ENCODE results near the gene PHLPP2.

PHLPP2 gene

DNA sequence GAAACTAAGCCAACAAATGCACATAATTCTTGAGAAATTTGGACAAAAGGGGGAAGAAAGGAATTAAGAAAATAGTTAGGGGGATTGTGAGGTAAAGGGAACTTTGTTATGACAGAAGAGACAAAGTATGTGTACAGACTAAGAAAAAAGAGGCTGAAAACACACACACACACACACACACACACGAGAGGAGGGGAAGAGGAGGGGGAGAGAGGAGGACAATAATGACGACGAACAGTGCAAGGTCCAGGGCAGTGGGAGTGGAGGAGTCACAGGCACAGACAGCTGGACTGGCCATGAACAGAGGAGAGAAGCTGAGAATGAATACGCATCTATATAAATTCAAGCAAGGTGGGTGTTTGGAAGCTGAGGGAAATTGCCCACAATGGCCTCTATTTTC lies 54.0 kb downstream of the PHLPP2 start:
- no peak for DNase-seq (ENCODE audit: low spot score)

DNA sequence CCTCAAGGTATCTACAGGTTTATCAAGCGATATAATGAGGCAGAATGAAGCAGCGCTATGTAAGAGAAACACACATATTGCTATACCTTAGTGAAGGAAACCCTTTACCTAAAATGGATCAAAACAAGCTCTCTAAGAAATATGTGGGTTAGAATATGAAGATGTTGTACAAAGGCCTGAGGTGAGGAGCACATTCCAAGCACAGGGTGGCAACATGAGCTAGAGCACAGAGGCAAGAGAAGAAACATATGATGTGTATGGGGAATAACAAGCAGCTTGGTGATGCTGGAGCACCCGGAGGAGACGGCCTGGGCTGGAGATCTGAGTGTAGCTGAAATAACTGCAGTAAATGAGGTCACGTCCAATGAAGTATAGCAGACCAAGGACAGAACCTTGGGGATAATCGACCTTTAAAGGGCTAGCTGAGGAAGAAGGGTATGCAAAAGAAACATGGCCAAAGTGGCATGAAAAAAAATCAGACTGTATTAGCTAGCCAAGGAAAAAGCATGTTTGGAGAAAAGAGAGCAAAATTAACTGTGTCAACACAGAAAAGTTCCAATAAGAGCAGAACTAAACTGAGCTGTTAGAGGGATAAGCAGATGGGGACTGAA lies 54.5 kb downstream of the PHLPP2 start:
- DNase-seq (ENCODE audit: low spot score): no peak

DNA sequence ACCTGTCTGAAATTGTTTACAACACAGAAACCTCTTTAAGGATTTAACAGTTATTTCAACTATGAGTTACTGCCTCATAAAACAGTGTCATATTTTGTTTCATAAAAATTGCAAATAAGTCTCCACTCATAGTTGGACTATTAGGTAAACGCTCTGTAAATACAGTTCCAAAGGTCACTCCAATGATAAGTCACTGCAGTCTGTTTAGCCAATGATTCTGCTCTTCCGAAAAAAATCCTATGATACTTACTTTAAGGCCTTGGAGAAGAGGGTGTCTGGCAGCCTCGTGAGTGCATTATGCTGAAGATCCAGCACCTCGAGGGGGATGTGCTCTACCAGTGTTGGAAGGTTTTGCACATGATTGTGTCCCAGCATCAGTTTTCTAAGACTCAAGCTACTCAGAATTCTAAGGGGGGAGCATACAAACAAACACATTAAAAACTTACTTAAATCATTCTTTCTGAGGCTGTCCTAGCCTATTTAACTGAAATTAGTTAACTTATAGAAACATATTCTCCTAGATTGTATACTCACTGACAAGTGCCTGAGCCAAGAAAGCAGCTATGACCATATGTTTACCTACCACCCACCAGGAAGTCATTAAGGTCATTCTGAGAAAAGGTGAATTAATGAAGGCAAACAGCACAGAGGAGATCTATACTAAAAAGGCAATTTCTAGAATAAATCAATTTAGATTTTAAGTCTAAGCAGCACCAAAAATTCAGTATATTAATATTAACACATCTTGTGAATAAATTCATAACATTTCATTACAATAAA lies 57.4 kb downstream of the PHLPP2 start:
- DNase-seq (ENCODE audit: low spot score): peak; percentile 81

- DNase-seq (ENCODE audit: low spot score): no peak
These were observed 58.2 kb downstream of the PHLPP2 start for GRCh38 chr16:71666264-71666663.

DNA sequence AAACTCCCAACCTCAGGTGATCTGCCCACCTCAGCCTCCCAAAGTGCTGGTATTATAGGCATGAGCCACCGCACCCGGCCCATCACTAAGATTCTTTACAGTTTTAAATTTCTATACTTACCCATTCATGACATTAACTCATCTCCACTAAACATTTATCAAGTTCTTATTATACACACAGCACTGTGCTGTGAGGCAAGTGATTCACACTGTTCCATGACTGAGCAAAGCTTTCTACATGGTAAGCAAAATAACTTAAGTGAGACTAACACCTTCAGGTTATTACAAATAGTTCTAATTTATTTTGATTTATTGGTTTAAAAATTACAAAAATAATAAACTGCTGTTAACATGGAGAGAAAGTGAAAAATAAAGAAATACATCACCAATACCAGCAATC lies 65.0 kb downstream of the PHLPP2 start:
- DNase-seq (ENCODE audit: low spot score): no peak

DNA sequence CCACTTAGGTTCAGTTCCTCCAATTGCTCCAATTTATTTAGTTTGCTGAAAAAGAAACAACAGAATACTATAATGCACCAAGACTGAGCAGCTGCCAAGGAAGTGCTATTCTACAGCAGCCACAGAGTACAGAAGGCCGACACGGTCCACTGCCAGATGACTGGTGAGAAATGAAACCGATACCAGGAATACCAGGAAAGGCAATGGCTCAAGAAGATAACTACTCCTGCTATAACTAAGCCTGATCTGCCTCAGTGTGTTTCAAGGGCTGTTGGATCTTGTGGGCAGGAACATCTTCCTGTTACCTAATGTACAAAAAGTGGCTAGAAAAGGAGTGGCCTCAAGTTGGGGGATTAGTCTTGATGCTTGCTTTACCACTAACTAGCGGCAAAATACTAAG lies 65.7 kb downstream of the PHLPP2 start:
- no peak for DNase-seq (ENCODE audit: low spot score)

- DNase-seq (ENCODE audit: low spot score): no peak
These were observed 74.8 kb downstream of the PHLPP2 start for GRCh38 chr16:71649704-71650103.

- DNase-seq (ENCODE audit: low spot score): no peak
These were observed 75.6 kb downstream of the PHLPP2 start for GRCh38 chr16:71648921-71649320.

- DNase-seq (ENCODE audit: low spot score): no peak
These were observed 76.3 kb downstream of the PHLPP2 start for GRCh38 chr16:71648162-71648561.

GRCh38 chr16:71647391-71647790 lies 77.1 kb downstream of the PHLPP2 start:
- no peak for DNase-seq (ENCODE audit: low spot score)

- peak; percentile 41 for DNase-seq (ENCODE audit: low spot score)
These were observed 79.1 kb downstream of the PHLPP2 start for GRCh38 chr16:71645450-71645849.

DNA sequence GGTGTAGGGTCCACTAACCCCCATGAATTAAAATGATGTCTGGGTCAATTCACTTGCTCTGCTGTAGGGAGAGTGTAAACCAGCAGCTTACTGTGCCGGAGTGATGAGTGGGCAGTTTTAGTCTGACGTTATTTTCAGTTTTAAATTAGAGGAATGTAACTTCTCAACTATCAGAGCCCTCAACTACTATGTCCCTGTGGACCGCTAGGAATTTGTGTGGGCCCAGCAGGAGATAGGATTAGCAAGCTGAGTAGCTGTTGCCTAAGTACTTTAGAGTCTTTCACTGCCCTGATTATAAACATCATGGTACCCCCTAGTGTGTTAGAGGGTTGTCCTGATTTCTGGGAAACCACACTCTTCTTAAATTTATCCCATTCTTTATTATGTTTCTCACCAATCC lies 87.1 kb downstream of the PHLPP2 start:
- no peak for DNase-seq (ENCODE audit: low spot score)

GRCh38 chr16:71635632-71636031 lies 88.9 kb downstream of the PHLPP2 start:
- DNase-seq (ENCODE audit: low spot score): no peak

DNA sequence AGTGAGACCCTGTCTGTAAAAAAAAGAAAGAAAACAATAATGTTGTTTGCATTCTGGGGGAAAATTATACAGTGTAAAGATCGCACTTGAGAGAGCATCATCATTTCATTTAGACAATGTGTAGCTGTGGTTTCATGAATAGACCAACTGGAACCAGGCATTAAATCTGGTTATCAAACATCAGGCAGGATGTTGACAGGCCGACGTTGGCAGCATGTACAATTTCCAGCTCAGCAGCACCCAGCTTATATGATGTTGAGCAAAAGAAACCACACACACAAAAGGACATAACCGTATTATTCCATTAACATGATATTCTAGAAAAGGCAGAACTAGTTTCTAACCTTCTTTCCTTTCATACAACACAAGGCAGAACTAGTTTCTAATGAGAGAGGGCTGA lies 92.7 kb downstream of the PHLPP2 start:
- no peak for DNase-seq (ENCODE audit: low spot score)

DNA sequence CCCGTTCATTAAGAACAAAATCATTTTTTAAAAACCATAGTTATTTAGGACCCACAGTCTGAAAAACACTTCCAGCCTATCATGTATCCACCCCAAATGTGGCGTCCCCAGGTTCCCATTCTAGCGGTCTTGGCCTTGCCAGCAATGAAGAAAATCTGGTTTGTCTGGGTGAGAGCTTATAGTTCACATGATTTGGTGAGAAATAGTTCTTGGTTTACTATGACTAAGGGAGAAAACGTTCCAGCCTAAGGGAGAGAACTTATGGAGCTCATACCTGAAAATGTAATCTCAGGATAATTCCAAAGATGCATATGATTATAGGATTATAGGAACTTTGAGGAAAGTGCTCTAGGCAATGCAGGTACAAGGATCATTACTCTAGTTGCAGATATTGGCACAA lies 93.7 kb downstream of the PHLPP2 start:
- DNase-seq (ENCODE audit: low spot score): no peak

- no peak for DNase-seq (ENCODE audit: low spot score)
These were observed 95.1 kb downstream of the PHLPP2 start for GRCh38 chr16:71629278-71630016.

DNA sequence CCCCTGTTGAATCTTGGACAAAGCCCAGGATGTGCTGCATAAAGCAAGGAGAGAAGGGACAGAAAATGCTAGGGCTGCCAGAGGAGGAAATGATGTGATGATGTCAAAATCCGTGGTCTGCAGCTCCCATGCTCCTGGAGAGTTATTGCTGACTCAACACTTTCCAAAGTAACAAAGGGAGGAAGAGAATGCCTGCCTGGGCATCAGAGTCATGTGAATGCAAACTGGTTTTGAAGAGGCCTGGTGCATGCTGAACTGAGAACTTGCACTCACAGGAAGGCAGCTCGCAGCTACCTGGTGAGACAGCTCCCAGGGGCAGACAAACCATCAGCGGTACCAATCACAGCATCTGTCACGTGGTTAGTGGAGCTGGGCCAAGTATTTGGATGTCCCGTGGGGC lies 95.7 kb downstream of the PHLPP2 start:
- no peak for DNase-seq (ENCODE audit: low spot score)

GRCh38 chr16:71627731-71628181 lies 96.7 kb downstream of the PHLPP2 start:
- DNase-seq (ENCODE audit: low spot score): no peak

- peak; percentile 75 for DNase-seq (ENCODE audit: low spot score)
These were observed 97.7 kb downstream of the PHLPP2 start for GRCh38 chr16:71626858-71627213.

- peak; percentile 89 for DNase-seq (ENCODE audit: low spot score)
These were observed 98.3 kb downstream of the PHLPP2 start, which contains the start of gene MARVELD3 for GRCh38 chr16:71626018-71626857. Gene MARVELD3 (plus strand): TSS chr16:71626184. CDS start chr16:71626230, 46 bp downstream.

GRCh38 chr16:71625113-71625850 lies 99.2 kb downstream of the PHLPP2 start:
- no peak for DNase-seq (ENCODE audit: low spot score)

Data from LoVo (cell line).